Prostate gland (tissue), 2 donors: ENCODE results near the gene INPP5B.

ENCODE experiments used
- POLR2A ChIP-seq: fragments of 450-650 bp; IDR thresholded peaks from one replicate; pipeline ENCODE4 v1.6.1; 2016; ENCODE audit warnings: antibody characterized with exemption, mild to moderate bottlenecking
- POLR2AphosphoS5 ChIP-seq: sonication (generic); formaldehyde crosslinking; IDR thresholded peaks from one replicate; pipeline ENCODE4 v1.6.1; 2017; ENCODE audit warnings: antibody characterized with exemption
- TF ChIP-seq, protein P1 (sequence below), 4 experiments: fragments of 200-600 bp in 2 of 4; fragments of 450-650 bp in 2 of 4; sonication (generic) in 2 of 4; IDR thresholded peaks; 1 replicate in 3 of 4; 2 replicates in 1 of 4; pipeline ENCODE4 v1.5.1; 2016 to 2019; ENCODE audit warnings: antibody characterized with exemption in 4 of 4, mild to moderate bottlenecking in 2 of 4, moderate library complexity in 2 of 4

DNA sequence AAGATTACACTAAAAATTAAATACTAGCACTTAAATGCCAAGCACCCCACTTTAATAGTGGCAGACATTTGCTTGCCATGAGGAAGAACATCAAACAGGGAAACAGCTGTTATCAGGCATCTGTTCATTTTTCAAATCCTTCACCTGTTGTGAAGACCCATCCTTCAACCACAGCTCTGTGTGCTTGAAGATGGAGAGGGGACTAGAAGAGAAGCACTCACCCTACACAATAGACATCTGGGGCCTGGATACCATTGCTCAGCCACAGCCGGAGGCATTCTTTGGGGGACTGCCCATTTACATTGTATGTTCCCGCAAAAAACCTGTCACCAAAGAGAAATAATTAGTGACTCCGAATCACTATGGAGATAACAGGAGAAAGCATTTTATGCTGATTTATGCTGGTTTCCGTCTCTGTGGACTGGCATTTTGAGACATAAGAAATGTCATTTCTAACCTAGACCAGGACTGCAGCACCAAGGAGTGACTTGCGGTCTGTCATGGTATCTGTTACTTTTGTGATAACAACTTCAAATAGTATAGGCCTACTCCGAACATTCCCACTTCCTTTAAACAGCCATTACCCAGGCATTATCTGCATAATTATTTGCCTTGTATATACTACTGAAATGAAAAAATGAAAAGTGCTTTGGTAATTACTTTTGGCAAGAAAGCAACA, 58.7 kb downstream of the INPP5B start:
- TF ChIP-seq, protein P1, sequence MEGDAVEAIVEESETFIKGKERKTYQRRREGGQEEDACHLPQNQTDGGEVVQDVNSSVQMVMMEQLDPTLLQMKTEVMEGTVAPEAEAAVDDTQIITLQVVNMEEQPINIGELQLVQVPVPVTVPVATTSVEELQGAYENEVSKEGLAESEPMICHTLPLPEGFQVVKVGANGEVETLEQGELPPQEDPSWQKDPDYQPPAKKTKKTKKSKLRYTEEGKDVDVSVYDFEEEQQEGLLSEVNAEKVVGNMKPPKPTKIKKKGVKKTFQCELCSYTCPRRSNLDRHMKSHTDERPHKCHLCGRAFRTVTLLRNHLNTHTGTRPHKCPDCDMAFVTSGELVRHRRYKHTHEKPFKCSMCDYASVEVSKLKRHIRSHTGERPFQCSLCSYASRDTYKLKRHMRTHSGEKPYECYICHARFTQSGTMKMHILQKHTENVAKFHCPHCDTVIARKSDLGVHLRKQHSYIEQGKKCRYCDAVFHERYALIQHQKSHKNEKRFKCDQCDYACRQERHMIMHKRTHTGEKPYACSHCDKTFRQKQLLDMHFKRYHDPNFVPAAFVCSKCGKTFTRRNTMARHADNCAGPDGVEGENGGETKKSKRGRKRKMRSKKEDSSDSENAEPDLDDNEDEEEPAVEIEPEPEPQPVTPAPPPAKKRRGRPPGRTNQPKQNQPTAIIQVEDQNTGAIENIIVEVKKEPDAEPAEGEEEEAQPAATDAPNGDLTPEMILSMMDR (IDR thresholded peaks at IDR 0.05): no peak
- no peak for TF ChIP-seq POLR2AphosphoS5
- TF ChIP-seq POLR2A: no peak
